ENCODE measurements around the gene SDR42E2. TPM values are rescaled to one million over a fixed set of nuclear protein-coding genes. Genes with fewer than 3 reads are reported as not detected.

SDR42E2 gene
- total RNA-seq, result not detected

- intact Hi-C loops (cut with DNase I), result no loop called here
- peaks cover 0 to 3% (median 0%) of the 10 kb centered on the region in 4 donors for H3K9me3 ChIP-seq
- H3K27ac ChIP-seq (replicated peaks in 1 of 4), result no peak within 1 kb of the TSS
- peaks cover 0 to 45% (median 5%) of the 10 kb centered on the region in 4 donors for H3K27me3 ChIP-seq
- peak within 1 kb of the TSS in 3 of 4 donors; percentile 8 to 27 (median 22) for H3K4me3 ChIP-seq
- 7% methylated on average over 28 of the region's 40 CpGs for WGBS
- peaks cover 4 to 8% (median 7%) of the 10 kb centered on the region in 4 donors for H3K4me1 ChIP-seq
- TF ChIP-seq CTCF (IDR thresholded peaks at IDR 0.05) (no peak), EP300 (IDR thresholded peaks at IDR 0.05) (no peak), POLR2AphosphoS5 (IDR thresholded peaks at IDR 0.05) (no peak), POLR2A (IDR thresholded peaks at IDR 0.05; ENCODE audit: low read depth) (no peak)
- no peaks in the 10 kb centered on the region for H3K36me3 ChIP-seq
- DNase-seq (ENCODE audit: extremely low spot score), result no peak
Measured at GRCh38 chr16:22161999-22162655, at the start of gene SDR42E2. TSS of gene SDR42E2 (plus strand) at chr16:22162506. CDS start at chr16:22165583, 3,077 bp downstream.

GRCh38 chr16:22116095-22116700 lies 46.1 kb upstream of the SDR42E2 start:
- no peaks in the 10 kb centered on the region for H3K9me3 ChIP-seq
- intact Hi-C loops (cut with DNase I), result no loop called here
- DNase-seq (ENCODE audit: extremely low spot score), result no peak
- no peaks in the 10 kb centered on the region for H3K4me1 ChIP-seq
- TF ChIP-seq CTCF (IDR thresholded peaks at IDR 0.05), result no peak
- no peak for TF ChIP-seq POLR2AphosphoS5 (IDR thresholded peaks at IDR 0.05)
- TF ChIP-seq POLR2A (IDR thresholded peaks at IDR 0.05; ENCODE audit: low read depth), result no peak
- no peak for TF ChIP-seq EP300 (IDR thresholded peaks at IDR 0.05)
- H3K36me3 ChIP-seq, result no peaks in the 10 kb centered on the region
- H3K4me3 ChIP-seq, result no peak overlapping the region
- WGBS, result 91% methylated on average over 2 of the region's 2 CpGs
- no peak overlapping the region for H3K27ac ChIP-seq (replicated peaks in 1 of 4)
- H3K27me3 ChIP-seq, result no peaks in the 10 kb centered on the region

- no peak overlapping the region for H3K4me3 ChIP-seq
- no peaks in the 10 kb centered on the region for H3K27me3 ChIP-seq
- intact Hi-C loops (cut with DNase I), result no loop called here
- 93% methylated on average over 2 of the region's 2 CpGs for WGBS
- no peak for TF ChIP-seq POLR2AphosphoS5 (IDR thresholded peaks at IDR 0.05)
- no peak for TF ChIP-seq CTCF (IDR thresholded peaks at IDR 0.05)
- no peak for TF ChIP-seq POLR2A (IDR thresholded peaks at IDR 0.05; ENCODE audit: low read depth)
- no peak for TF ChIP-seq EP300 (IDR thresholded peaks at IDR 0.05)
- no peaks in the 10 kb centered on the region for H3K4me1 ChIP-seq
- no peak overlapping the region for H3K27ac ChIP-seq (replicated peaks in 1 of 4)
- no peaks in the 10 kb centered on the region for H3K9me3 ChIP-seq
- no peak for DNase-seq (ENCODE audit: extremely low spot score)
- no peaks in the 10 kb centered on the region for H3K36me3 ChIP-seq
Measured at GRCh38 chr16:22117609-22118008, 44.7 kb upstream of the SDR42E2 start.

GRCh38 chr16:22120440-22120839 lies 41.9 kb upstream of the SDR42E2 start:
- no peak overlapping the region for H3K27ac ChIP-seq (replicated peaks in 1 of 4)
- intact Hi-C loops (cut with DNase I), result no loop called here
- no peak overlapping the region for H3K4me3 ChIP-seq
- H3K36me3 ChIP-seq, result no peaks in the 10 kb centered on the region
- DNase-seq (ENCODE audit: extremely low spot score), result no peak
- TF ChIP-seq POLR2A (IDR thresholded peaks at IDR 0.05; ENCODE audit: low read depth) (no peak), CTCF (IDR thresholded peaks at IDR 0.05) (no peak)
- no peaks in the 10 kb centered on the region for H3K27me3 ChIP-seq
- no peaks in the 10 kb centered on the region for H3K4me1 ChIP-seq
- H3K9me3 ChIP-seq, result no peaks in the 10 kb centered on the region
- WGBS, result 73% methylated on average over 3 of the region's 3 CpGs

All from esophagus muscularis mucosa (tissue), 4 donors.